ENCODE results near the gene UNC119B. TPM values are rescaled to one million over a fixed set of nuclear protein-coding genes. Genes with fewer than 3 reads are reported as not detected.

Gene UNC119B
- total and polyA plus RNA-seq, 2 experiments from 2014 or later, result 9.9 to 51.3 TPM

- TF ChIP-seq REST (IDR thresholded peaks at IDR 0.05; ENCODE audit: unreplicated experiment) (no peak), STAT1 (IDR thresholded peaks at IDR 0.05; ENCODE audit: unreplicated experiment) (no peak), ZNF462 (CRISPR knock-in tag; IDR thresholded peaks at IDR 0.05) (no peak)
Measured at GRCh38 chr12:120719496-120720233, 9.4 kb downstream of the UNC119B start (continued).
